ENCODE data around the gene FAM3B. TPM values are rescaled to one million over a fixed set of nuclear protein-coding genes. Genes with fewer than 3 reads are reported as not detected.

Gene FAM3B
- total RNA-seq, 1 donor from 2014 or later: not detected

GRCh38 chr21:41318218-41318617 is 1.6 kb downstream of the FAM3B start:
- DNase-seq (ENCODE audit: low read depth): no peak

- DNase-seq (ENCODE audit: low read depth): no peak
Measured at GRCh38 chr21:41319273-41319672, 2.7 kb downstream of the FAM3B start.

- no peak for DNase-seq (ENCODE audit: low read depth)
Measured at GRCh38 chr21:41321211-41321907, 4.8 kb downstream of the FAM3B start.

- DNase-seq (ENCODE audit: low read depth): no peak
Measured at GRCh38 chr21:41321908-41322495, 5.4 kb downstream of the FAM3B start.

- no peak for DNase-seq (ENCODE audit: low read depth)
Measured at GRCh38 chr21:41322496-41323382, 6.1 kb downstream of the FAM3B start.

GRCh38 chr21:41325138-41325912 is 8.7 kb downstream of the FAM3B start:
- no peak for DNase-seq (ENCODE audit: low read depth)

GRCh38 chr21:41326414-41327080 is 9.9 kb downstream of the FAM3B start:
- no peak for DNase-seq (ENCODE audit: low read depth)

- DNase-seq (ENCODE audit: low read depth): no peak
Measured at GRCh38 chr21:41327753-41328152, 11.2 kb downstream of the FAM3B start.

- DNase-seq (ENCODE audit: low read depth): no peak
Measured at GRCh38 chr21:41328660-41329607, 12.3 kb downstream of the FAM3B start.

- no peak for DNase-seq (ENCODE audit: low read depth)
Measured at GRCh38 chr21:41333752-41334151, 17.2 kb downstream of the FAM3B start.

- DNase-seq (ENCODE audit: low read depth): no peak
Measured at GRCh38 chr21:41337515-41337914, 20.9 kb downstream of the FAM3B start.

- no peak for DNase-seq (ENCODE audit: low read depth)
Measured at GRCh38 chr21:41338455-41338854, 21.9 kb downstream of the FAM3B start.

- no peak for DNase-seq (ENCODE audit: low read depth)
Measured at GRCh38 chr21:41342035-41342434, 25.4 kb downstream of the FAM3B start.

- no peak for DNase-seq (ENCODE audit: low read depth)
Measured at GRCh38 chr21:41344146-41344545, 27.5 kb downstream of the FAM3B start.

- no peak for DNase-seq (ENCODE audit: low read depth)
Measured at GRCh38 chr21:41345356-41345755, 28.8 kb downstream of the FAM3B start.

- DNase-seq (ENCODE audit: low read depth): no peak
Measured at GRCh38 chr21:41345934-41346685, 29.5 kb downstream of the FAM3B start.

GRCh38 chr21:41346758-41347157 is 30.2 kb downstream of the FAM3B start:
- DNase-seq (ENCODE audit: low read depth): no peak

GRCh38 chr21:41348434-41348833 is 31.8 kb downstream of the FAM3B start:
- DNase-seq (ENCODE audit: low read depth): no peak

- DNase-seq (ENCODE audit: low read depth): no peak
Measured at GRCh38 chr21:41349126-41349525, 32.5 kb downstream of the FAM3B start.
